H9 (cell line): ENCODE results near the gene TSNAXIP1. TPM values are rescaled to one million over a fixed set of nuclear protein-coding genes. Genes with fewer than 3 reads are reported as not detected.

Experiments used
- DNase-seq: peaks from one replicate; pipeline ENCODE4 v3.0.0-alpha.2; 2017
- H2AFZ ChIP-seq: one replicate; pipeline ENCODE4 v1.6.1; 2013; ENCODE audit warnings: mild to moderate bottlenecking, low read length, control low read depth, moderate library complexity
- H2AK5ac ChIP-seq: 2 replicates; pipeline ENCODE4 v1.6.1; 2013; ENCODE audit warnings: low read length, control low read depth, mixed read lengths; ENCODE audit not compliant: insufficient read length
- H2BK120ac ChIP-seq: one replicate; pipeline ENCODE4 v1.6.1; 2013; ENCODE audit warnings: low read depth, mild to moderate bottlenecking, low read length, control low read depth, inconsistent platforms; ENCODE audit not compliant: poor library complexity, severe bottlenecking
- H2BK12ac ChIP-seq: 2 replicates; pipeline ENCODE4 v1.6.1; 2013; ENCODE audit warnings: low read length, control low read depth, mixed read lengths, low read depth; ENCODE audit not compliant: insufficient read length
- H2BK15ac ChIP-seq: 2 replicates; pipeline ENCODE4 v1.6.1; 2013; ENCODE audit warnings: low read depth, low read length, control low read depth
- H2BK20ac ChIP-seq: one replicate; pipeline ENCODE4 v1.6.1; 2013; ENCODE audit warnings: low read depth, mild to moderate bottlenecking, low read length, control low read depth, inconsistent platforms; ENCODE audit not compliant: poor library complexity, severe bottlenecking
- H2BK5ac ChIP-seq: 2 replicates; pipeline ENCODE4 v1.6.1; 2013; ENCODE audit warnings: low read length, control low read depth, mixed read lengths; ENCODE audit not compliant: insufficient read length
- H3K14ac ChIP-seq: 2 replicates; pipeline ENCODE4 v1.6.1; 2013; ENCODE audit warnings: low read length, control low read depth; ENCODE audit not compliant: insufficient read depth
- H3K18ac ChIP-seq: 2 replicates; pipeline ENCODE4 v1.6.1; 2013; ENCODE audit warnings: low read depth, mild to moderate bottlenecking, mixed read lengths, low read length, control low read depth; ENCODE audit not compliant: insufficient read length
- H3K23ac ChIP-seq: 2 replicates; pipeline ENCODE4 v1.6.1; 2013; ENCODE audit warnings: low read length, control low read depth, mixed read lengths, low read depth; ENCODE audit not compliant: insufficient read length
- H3K23me2 ChIP-seq: 2 replicates; pipeline ENCODE4 v1.6.1; 2013; ENCODE audit warnings: low read depth, mild to moderate bottlenecking, mixed read lengths, low read length, control low read depth; ENCODE audit not compliant: insufficient read length, poor library complexity, severe bottlenecking
- H3K27ac ChIP-seq: 2 replicates; pipeline ENCODE4 v1.5.1; 2013; ENCODE audit warnings: low read length, control low read depth, mixed read lengths, low read depth; ENCODE audit not compliant: insufficient read length
- H3K27me3 ChIP-seq: 2 replicates; pipeline ENCODE4 v1.6.1; 2013; ENCODE audit warnings: low read length, control low read depth, inconsistent platforms; ENCODE audit not compliant: insufficient read depth
- H3K4ac ChIP-seq: 2 replicates; pipeline ENCODE4 v1.6.1; 2013; ENCODE audit warnings: low read depth, mild to moderate bottlenecking, control low read depth, inconsistent platforms, low read length, moderate library complexity
- H3K4me1 ChIP-seq: 2 replicates; pipeline ENCODE4 v1.6.1; 2013; ENCODE audit warnings: low read length, control low read depth, inconsistent platforms; ENCODE audit not compliant: insufficient read depth
- H3K4me2 ChIP-seq: 2 replicates; pipeline ENCODE4 v1.6.1; 2013; ENCODE audit warnings: low read length, control low read depth, mixed read lengths; ENCODE audit not compliant: insufficient read length, insufficient read depth
- H3K56ac ChIP-seq: 2 replicates; pipeline ENCODE4 v1.6.1; 2013; ENCODE audit warnings: low read depth, mild to moderate bottlenecking, mixed read lengths, low read length, control low read depth; ENCODE audit not compliant: insufficient read length
- H3K79me1 ChIP-seq: 2 replicates; pipeline ENCODE4 v1.6.1; 2013; ENCODE audit warnings: low read depth, mild to moderate bottlenecking, moderate library complexity, low read length, control low read depth, inconsistent platforms; ENCODE audit not compliant: insufficient read depth, poor library complexity, severe bottlenecking
- H3K79me2 ChIP-seq: 2 replicates; pipeline ENCODE4 v1.6.1; 2013; ENCODE audit warnings: low read length, control low read depth, inconsistent platforms; ENCODE audit not compliant: insufficient read depth
- H3K9ac ChIP-seq: 2 replicates; pipeline ENCODE4 v1.6.1; 2013; ENCODE audit warnings: low read length, control low read depth, mixed read lengths; ENCODE audit not compliant: insufficient read length; ENCODE audit errors: extremely low read depth
- H3K9me3 ChIP-seq: one replicate; pipeline ENCODE4 v1.6.1; 2013; ENCODE audit warnings: low read depth, low read length, inconsistent platforms; ENCODE audit not compliant: control insufficient read depth
- H3T11ph ChIP-seq: one replicate; pipeline ENCODE4 v1.6.1; 2013; ENCODE audit warnings: mild to moderate bottlenecking, low read length, control low read depth, inconsistent platforms
- H4K20me1 ChIP-seq: one replicate; pipeline ENCODE4 v1.6.1; 2013; ENCODE audit not compliant: control insufficient read depth, insufficient read length, insufficient read depth
- H4K5ac ChIP-seq: 2 replicates; pipeline ENCODE4 v1.6.1; 2013; ENCODE audit warnings: low read depth, mild to moderate bottlenecking, mixed read lengths, low read length, control low read depth; ENCODE audit not compliant: insufficient read length
- H4K8ac ChIP-seq: replicated peaks from 2 replicates; pipeline ENCODE4 v1.6.1; 2013; ENCODE audit warnings: low read length, control low read depth, mixed read lengths, low read depth; ENCODE audit not compliant: insufficient read length
- H4K91ac ChIP-seq: 2 replicates; pipeline ENCODE4 v1.6.1; 2013; ENCODE audit warnings: low read depth, mild to moderate bottlenecking, moderate library complexity, mixed read lengths, low read length, control low read depth; ENCODE audit not compliant: insufficient read length
- H3K27ac Mint-ChIP-seq, 3 experiments: 2 replicates in 2 of 3; 3 replicates in 1 of 3; pipeline ENCODE4 v1.8.0; 2020 to 2021; ENCODE audit warnings: mixed read lengths in 3 of 3, mild to moderate bottlenecking in 1 of 3, moderate library complexity in 1 of 3
- H3K27me3 Mint-ChIP-seq: 2 replicates; pipeline ENCODE4 v1.8.0; 2021; ENCODE audit warnings: low read depth, mild to moderate bottlenecking, moderate library complexity, mixed read lengths
- H3K36me3 Mint-ChIP-seq, 3 experiments: 2 replicates in 2 of 3; 3 replicates in 1 of 3; pipeline ENCODE4 v1.8.0; 2020 to 2021; ENCODE audit warnings: low read depth in 3 of 3, mixed read lengths in 3 of 3; ENCODE audit not compliant: insufficient read depth in 1 of 3
- H3K4me1 Mint-ChIP-seq, 2 experiments: 2 replicates each; pipeline ENCODE4 v1.8.0; 2020; ENCODE audit warnings: mixed read lengths in 2 of 2
- H3K4me3 Mint-ChIP-seq, 2 experiments: 2 replicates in 1 of 2; 3 replicates in 1 of 2; pipeline ENCODE4 v1.8.0; 2020 to 2021; ENCODE audit warnings: mild to moderate bottlenecking in 2 of 2, mixed read lengths in 2 of 2, moderate library complexity in 1 of 2
- H3K9me3 Mint-ChIP-seq, 2 experiments: 2 replicates in 1 of 2; 3 replicates in 1 of 2; pipeline ENCODE4 v1.8.0; 2020; ENCODE audit warnings: mild to moderate bottlenecking in 2 of 2, mixed read lengths in 2 of 2, moderate library complexity in 1 of 2
- WGBS: extraction: QIAGEN DNeasy Blood & Tissue Kit; methylation state at CpG from one replicate; pipeline ENCODE4 v1.1.7; 2013; ENCODE audit warnings: missing lambda C conversion rate, low lambda C conversion rate, mixed read lengths; ENCODE audit not compliant: insufficient read length; ENCODE audit errors: extremely low coverage; 5-methylcytosine and 5-hydroxymethylcytosine counted together
- total RNA-seq: library from RNA; stranded (reverse); gene quantifications from 2 replicates; pipeline ENCODE4 v1.2.1, GENCODE V29; 2021
- TF ChIP-seq, protein P1 (sequence below): fragments of 200-600 bp; sonication (generic); conservative IDR thresholded peaks from 3 replicates; pipeline ENCODE4 v1.8.0; 2021; ENCODE audit warnings: antibody characterized with exemption, mild to moderate bottlenecking

Gene TSNAXIP1
- total RNA-seq, 1 experiment from 2014 or later = 1.3 TPM

DNA sequence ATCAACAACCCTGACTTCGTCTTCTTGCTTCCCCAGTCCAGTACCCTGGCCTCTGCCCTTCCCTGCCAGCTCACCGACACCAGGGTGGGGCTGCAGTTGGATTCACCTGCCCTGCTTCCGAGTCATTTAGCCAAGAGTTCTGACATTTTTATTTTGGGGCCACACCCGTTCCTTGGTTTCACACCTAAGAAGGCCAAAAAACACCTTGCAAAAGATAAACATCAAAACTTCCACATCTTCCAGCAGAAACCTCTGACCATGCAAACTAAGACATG lies 45.8 kb upstream of the TSNAXIP1 start:
- Histone ChIP-seq H3K27ac (no peak overlapping the region), H3K4me1 (no peaks in the 10 kb centered on the region), H2BK20ac (no peak overlapping the region), H3K23me2 (no peaks in the 10 kb centered on the region), H3K9ac (no peak overlapping the region), H2AK5ac (no peak overlapping the region), H3K4me2 (no peak overlapping the region), H3K4ac (no peak overlapping the region), H2BK5ac (no peak overlapping the region), H3K23ac (no peak overlapping the region), H4K20me1 (no peaks in the 10 kb centered on the region), H3K56ac (no peak overlapping the region), H4K91ac (no peak overlapping the region), H3K9me3 (no peaks in the 10 kb centered on the region), H3K79me2 (no peaks in the 10 kb centered on the region), H3K79me1 (no peaks in the 10 kb centered on the region), H4K8ac (no peak overlapping the region), H4K5ac (no peak overlapping the region), H2BK15ac (no peak overlapping the region), H2AFZ (no peak overlapping the region), H2BK12ac (no peak overlapping the region), H2BK120ac (no peak overlapping the region), H3K27me3 (no peaks in the 10 kb centered on the region), H3K14ac (no peak overlapping the region), H3T11ph (no peak overlapping the region), H3K18ac (no peak overlapping the region)
- no peak for DNase-seq
- Mint-ChIP-seq H3K4me3 (no peak overlapping the region), H3K36me3 (peaks cover 0 to 2% (median 0%) of the 10 kb centered on the region in 3 experiments; a peak in 4 of 7 replicates), H3K9me3 (no peaks in the 10 kb centered on the region), H3K27ac (peak overlapping the region in 2 of 3 experiments; percentile 46 to 71; a peak in 3 of 7 replicates), H3K27me3 (no peaks in the 10 kb centered on the region), H3K4me1 (no peaks in the 10 kb centered on the region)
- no CpG with 5 or more reads among the region's 4 CpGs for WGBS
- TF ChIP-seq, protein P1, sequence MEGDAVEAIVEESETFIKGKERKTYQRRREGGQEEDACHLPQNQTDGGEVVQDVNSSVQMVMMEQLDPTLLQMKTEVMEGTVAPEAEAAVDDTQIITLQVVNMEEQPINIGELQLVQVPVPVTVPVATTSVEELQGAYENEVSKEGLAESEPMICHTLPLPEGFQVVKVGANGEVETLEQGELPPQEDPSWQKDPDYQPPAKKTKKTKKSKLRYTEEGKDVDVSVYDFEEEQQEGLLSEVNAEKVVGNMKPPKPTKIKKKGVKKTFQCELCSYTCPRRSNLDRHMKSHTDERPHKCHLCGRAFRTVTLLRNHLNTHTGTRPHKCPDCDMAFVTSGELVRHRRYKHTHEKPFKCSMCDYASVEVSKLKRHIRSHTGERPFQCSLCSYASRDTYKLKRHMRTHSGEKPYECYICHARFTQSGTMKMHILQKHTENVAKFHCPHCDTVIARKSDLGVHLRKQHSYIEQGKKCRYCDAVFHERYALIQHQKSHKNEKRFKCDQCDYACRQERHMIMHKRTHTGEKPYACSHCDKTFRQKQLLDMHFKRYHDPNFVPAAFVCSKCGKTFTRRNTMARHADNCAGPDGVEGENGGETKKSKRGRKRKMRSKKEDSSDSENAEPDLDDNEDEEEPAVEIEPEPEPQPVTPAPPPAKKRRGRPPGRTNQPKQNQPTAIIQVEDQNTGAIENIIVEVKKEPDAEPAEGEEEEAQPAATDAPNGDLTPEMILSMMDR = no peak
